ENCODE results near the gene DDR1. TPM values are rescaled to one million over a fixed set of nuclear protein-coding genes. Genes with fewer than 3 reads are reported as not detected.
A peak's percentile ranks its signal among the peaks of the same experiment; 100 is the strongest.

DDR1 gene
- total RNA-seq, 1 experiment from 2014 or later = 258 TPM

- Histone ChIP-seq H3K23me2 (ENCODE audit: insufficient read length, low read depth, low read length, poor library complexity, severe bottlenecking) (no peaks in the 10 kb centered on the region), H4K8ac (replicated peaks; ENCODE audit: insufficient read length, low read depth, low read length) (no peak overlapping the region), H2AK5ac (ENCODE audit: insufficient read length, low read length) (no peak overlapping the region), H2BK15ac (ENCODE audit: low read depth, low read length) (no peak overlapping the region), H3K79me2 (ENCODE audit: insufficient read depth, low read length) (no peaks in the 10 kb centered on the region), H2BK20ac (ENCODE audit: low read depth, low read length, poor library complexity, severe bottlenecking) (no peak overlapping the region), H3K14ac (ENCODE audit: insufficient read depth, low read length) (no peak overlapping the region), H2BK5ac (ENCODE audit: insufficient read length, low read length) (no peak overlapping the region), H2BK120ac (ENCODE audit: low read depth, low read length, poor library complexity, severe bottlenecking) (no peak overlapping the region), H3K9me3 (ENCODE audit: control insufficient read depth, low read depth, low read length) (no peaks in the 10 kb centered on the region), H3K4me1 (ENCODE audit: insufficient read depth, low read length) (peaks cover under 1% of the 10 kb centered on the region; the same call in 1 of the 2 replicates), H3K4ac (ENCODE audit: low read depth, low read length) (no peak overlapping the region), H3K23ac (ENCODE audit: insufficient read length, low read depth, low read length) (no peak overlapping the region), H3T11ph (ENCODE audit: low read length) (no peak overlapping the region), H3K4me2 (ENCODE audit: insufficient read depth, insufficient read length, low read length) (no peak overlapping the region), H2BK12ac (ENCODE audit: insufficient read length, low read depth, low read length) (no peak overlapping the region), H4K5ac (ENCODE audit: insufficient read length, low read depth, low read length) (no peak overlapping the region), H3K27me3 (ENCODE audit: insufficient read depth, low read length) (no peaks in the 10 kb centered on the region; the same call in 1 of the 2 replicates), H4K91ac (ENCODE audit: insufficient read length, low read depth, low read length) (no peak overlapping the region), H2AFZ (ENCODE audit: low read length) (no peak overlapping the region), H3K79me1 (ENCODE audit: insufficient read depth, low read depth, low read length, poor library complexity, severe bottlenecking) (no peaks in the 10 kb centered on the region), H3K9ac (ENCODE audit: extremely low read depth, insufficient read length, low read length) (no peak overlapping the region), H3K27ac (ENCODE audit: insufficient read length, low read depth, low read length) (no peak overlapping the region), H3K18ac (ENCODE audit: insufficient read length, low read depth, low read length) (no peak overlapping the region), H4K20me1 (ENCODE audit: control insufficient read depth, insufficient read depth, insufficient read length) (no peaks in the 10 kb centered on the region), H3K56ac (ENCODE audit: insufficient read length, low read depth, low read length) (no peak overlapping the region)
- TF ChIP-seq CTCF (conservative IDR thresholded peaks at IDR 0.05) = no peak
- Mint-ChIP-seq H3K27ac (peak overlapping the region in 1 of 3 experiments; percentile 63; a peak in 1 of 7 replicates), H3K36me3 (ENCODE audit: insufficient read depth in 1 of 3, low read depth in 3 of 3) (no peaks in the 10 kb centered on the region; a peak in 1 of 7 replicates), H3K27me3 (ENCODE audit: low read depth) (peaks cover 32% of the 10 kb centered on the region), H3K9me3 (peaks cover 0 to 8% of the 10 kb centered on the region in 2 experiments; a peak in 3 of 5 replicates), H3K4me3 (no peak overlapping the region), H3K4me1 (peaks cover 15 to 19% of the 10 kb centered on the region in 2 experiments)
- DNase-seq = no peak
- no CpG with 5 or more reads among the region's 4 CpGs for WGBS (ENCODE audit: extremely low coverage, insufficient read length, low lambda C conversion rate)
These were observed 62.9 kb downstream of the DDR1 start for GRCh38 chr6:30947231-30947630.

Data from H9 (cell line).